Measurements from ENCODE around the gene RPL34. TPM values are rescaled to one million over a fixed set of nuclear protein-coding genes. Genes with fewer than 3 reads are reported as not detected.

RPL34 gene
- 807 and 833 TPM in 2 replicates for total RNA-seq

DNA sequence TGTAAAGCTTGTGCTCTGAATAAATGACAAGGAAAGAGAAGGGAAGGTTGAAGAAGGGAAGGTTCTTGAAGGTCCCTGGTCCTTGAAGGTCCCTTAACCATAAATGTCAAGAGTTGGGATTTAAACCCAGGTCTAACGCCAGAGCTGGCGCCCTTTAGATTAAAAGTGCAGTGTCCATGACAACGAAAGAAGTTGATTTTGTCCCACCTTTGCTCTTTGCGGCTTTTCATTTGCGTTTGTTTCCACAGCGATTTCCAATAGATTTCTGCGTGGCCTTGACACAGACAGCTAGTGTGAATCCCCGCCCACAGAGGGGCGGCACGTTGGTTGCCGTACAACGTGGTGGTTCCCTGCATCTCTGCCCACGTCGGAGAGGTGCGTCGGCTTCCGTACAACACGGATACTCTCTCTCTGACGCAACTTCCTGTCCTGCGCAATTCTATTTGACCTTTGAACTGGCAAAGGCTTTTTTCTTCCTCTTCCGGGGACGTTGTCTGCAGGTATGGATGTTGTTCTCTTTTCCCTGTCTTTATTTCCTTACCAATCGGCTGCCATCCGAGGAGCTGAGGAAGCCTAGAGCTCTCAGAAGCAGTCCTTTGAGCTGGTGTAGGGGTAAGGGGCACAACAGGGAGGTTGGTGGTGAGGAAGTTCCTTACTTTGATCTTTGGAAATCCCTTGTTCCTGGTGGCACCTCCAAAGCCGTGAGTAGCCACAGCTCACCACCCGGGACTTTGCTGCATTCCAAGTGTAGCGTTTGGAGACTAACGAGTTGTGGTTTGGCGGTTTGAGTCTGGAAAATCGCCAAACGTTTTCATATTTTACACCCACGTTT, at the start of gene RPL34:
RPL34 (plus strand) TSS at position 476 of the 832 bp plus-strand sequence. CDS start 1,384 bp downstream, outside the sequence.

DNA sequence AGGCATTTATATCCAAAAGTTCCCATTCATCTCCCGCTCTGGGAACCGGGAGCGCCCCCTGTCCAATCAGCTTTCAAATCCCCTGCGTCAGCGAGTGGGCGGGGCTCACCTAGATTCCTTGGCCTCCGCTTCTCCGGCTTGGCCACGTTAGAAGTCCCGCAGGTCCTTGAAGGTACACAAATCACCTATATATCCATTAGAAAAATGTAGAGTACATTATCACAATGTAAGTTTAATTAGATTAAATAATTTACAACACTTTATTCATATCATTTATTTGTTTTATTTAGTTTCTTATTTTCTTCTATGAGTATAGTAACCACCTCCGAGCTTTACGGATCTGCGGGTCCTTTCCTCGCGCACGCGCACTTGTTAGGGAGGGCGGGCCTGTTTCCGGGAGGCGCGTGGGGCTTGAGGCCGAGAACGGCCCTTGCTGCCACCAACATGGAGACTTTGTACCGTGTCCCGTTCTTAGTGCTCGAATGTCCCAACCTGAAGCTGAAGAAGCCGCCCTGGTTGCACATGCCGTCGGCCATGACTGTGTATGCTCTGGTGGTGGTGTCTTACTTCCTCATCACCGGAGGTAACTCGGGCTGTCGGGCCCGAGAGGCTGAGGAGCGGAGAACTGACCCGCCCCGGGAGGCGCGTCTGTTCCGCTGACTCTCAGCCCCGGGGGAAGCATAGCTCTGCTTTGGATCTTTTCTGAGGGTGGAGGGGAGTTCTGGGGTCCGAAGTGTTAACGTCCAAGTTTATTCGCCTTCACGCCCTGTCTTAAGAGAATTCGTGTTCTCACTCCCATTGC, 30.0 kb downstream of the RPL34 start, which contains the start of gene OSTC:
OSTC (plus strand) TSS at position 388 of the 802 bp plus-strand sequence; CDS start at position 445, 57 bp downstream.

Other genes starting within 250 kb of the RPL34 start
- gene OSTC, start 30.0 kb downstream of the RPL34 start, total RNA-seq = 170 and 196 TPM in 2 replicates
- gene ETNPPL, start 142.5 kb downstream of the RPL34 start, total RNA-seq = not detected in 2 replicates

All from bronchial smooth muscle cell (primary cell).